GM23338 (cell line): ENCODE measurements around the gene SH2D1A. TPM values are rescaled to one million over a fixed set of nuclear protein-coding genes. Genes with fewer than 3 reads are reported as not detected.
A peak's percentile ranks its signal among the peaks of the same experiment; 100 is the strongest.

Source experiments
- ATAC-seq: fragments of 200-7000 bp; cut with Tn5 transposase; 3 replicates; pipeline ENCODE4 v1.9.1; 2020
- DNase-seq: peaks from one replicate; pipeline ENCODE4 v3.0.0-alpha.2; 2015; ENCODE audit warnings: low spot score
- H2AFZ ChIP-seq: fragments of 200-600 bp; sonication (generic); 2 replicates; pipeline ENCODE4 v1.8.0; 2016; ENCODE audit warnings: antibody characterized with exemption, mild to moderate bottlenecking, moderate library complexity
- H3F3A ChIP-seq: fragments of 200-600 bp; sonication (generic); replicated peaks from 2 replicates; pipeline ENCODE4 v1.8.0; 2017; ENCODE audit warnings: antibody characterized with exemption, mixed run types, low read depth
- H3K27ac ChIP-seq: fragments of 200-600 bp; sonication (generic); 2 replicates; pipeline ENCODE4 v1.6.1; 2016; ENCODE audit warnings: low read depth
- H3K27me3 ChIP-seq: fragments of 200-600 bp; sonication (generic); 2 replicates; pipeline ENCODE4 v1.8.0; 2016; ENCODE audit warnings: mild to moderate bottlenecking, mixed run types, moderate library complexity; ENCODE audit not compliant: insufficient read depth
- H3K36me3 ChIP-seq: fragments of 200-600 bp; sonication (generic); 2 replicates; pipeline ENCODE4 v1.8.0; 2016; ENCODE audit warnings: mild to moderate bottlenecking; ENCODE audit not compliant: insufficient read depth
- H3K4me1 ChIP-seq: fragments of 200-600 bp; sonication (generic); 2 replicates; pipeline ENCODE4 v1.8.0; 2016; ENCODE audit warnings: mild to moderate bottlenecking, moderate library complexity; ENCODE audit not compliant: insufficient read depth
- H3K4me2 ChIP-seq: fragments of 200-600 bp; sonication (generic); 2 replicates; pipeline ENCODE4 v1.7.1; 2017; ENCODE audit warnings: mixed run types
- H3K4me3 ChIP-seq: fragments of 200-600 bp; sonication (generic); 2 replicates; pipeline ENCODE4 v1.6.1; 2016; ENCODE audit warnings: mixed run types
- H3K79me2 ChIP-seq: fragments of 200-600 bp; sonication (generic); replicated peaks from 2 replicates; pipeline ENCODE4 v1.8.0; 2017; ENCODE audit warnings: mild to moderate bottlenecking; ENCODE audit not compliant: insufficient read depth
- H3K9me2 ChIP-seq: fragments of 200-600 bp; sonication (generic); 2 replicates; pipeline ENCODE4 v1.8.0; 2017; ENCODE audit not compliant: insufficient read depth
- H4K20me1 ChIP-seq: fragments of 200-600 bp; sonication (generic); replicated peaks from 2 replicates; pipeline ENCODE4 v1.8.0; 2017; ENCODE audit warnings: mild to moderate bottlenecking; ENCODE audit not compliant: insufficient read depth
- H3K27ac Mint-ChIP-seq: 2 replicates; pipeline ENCODE4 v1.8.0; 2020; ENCODE audit warnings: inconsistent platforms, mild to moderate bottlenecking, moderate library complexity, mixed read lengths
- H3K27me3 Mint-ChIP-seq: 3 replicates; pipeline ENCODE4 v1.8.0; 2022; ENCODE audit warnings: low read depth, mild to moderate bottlenecking, moderate library complexity, mixed read lengths, inconsistent platforms; ENCODE audit not compliant: insufficient read depth, poor library complexity
- H3K36me3 Mint-ChIP-seq: 3 replicates; pipeline ENCODE4 v1.8.0; 2021; ENCODE audit warnings: low read depth, mild to moderate bottlenecking, inconsistent platforms, moderate library complexity, mixed read lengths
- H3K4me1 Mint-ChIP-seq: 3 replicates; pipeline ENCODE4 v1.8.0; 2020; ENCODE audit warnings: mild to moderate bottlenecking, inconsistent platforms, mixed read lengths
- H3K4me3 Mint-ChIP-seq: 3 replicates; pipeline ENCODE4 v1.8.0; 2021; ENCODE audit warnings: moderate library complexity, mild to moderate bottlenecking, inconsistent platforms, mixed read lengths
- H3K9me3 Mint-ChIP-seq: 3 replicates; pipeline ENCODE4 v1.8.0; 2020; ENCODE audit warnings: moderate library complexity, mild to moderate bottlenecking, inconsistent platforms, mixed read lengths
- CTCF ChIP-seq, 2 experiments: fragments of 200-600 bp in 1 of 2; sonication (generic) in 1 of 2; conservative IDR thresholded peaks; 2 replicates each; pipeline versions ENCODE4 v1.5.1 to v1.6.1; 2016 to 2017; ENCODE audit warnings: antibody characterized with exemption in 2 of 2, low read depth in 2 of 2, mild to moderate bottlenecking in 2 of 2, moderate library complexity in 1 of 2
- ETS1 ChIP-seq: IDR thresholded peaks from 2 replicates; pipeline ENCODE4 v1.6.1; 2016; ENCODE audit warnings: antibody characterized with exemption
- JUNB ChIP-seq: IDR thresholded peaks from one replicate; pipeline ENCODE4 v1.6.1; 2016; ENCODE audit warnings: antibody characterized with exemption; ENCODE audit not compliant: unreplicated experiment
- NANOG ChIP-seq: IDR thresholded peaks from 2 replicates; pipeline ENCODE4 v1.6.1; 2016; ENCODE audit warnings: antibody characterized with exemption, borderline replicate concordance
- STAT1 ChIP-seq: IDR thresholded peaks from one replicate; pipeline ENCODE4 v1.6.1; 2016; ENCODE audit warnings: antibody characterized with exemption; ENCODE audit not compliant: unreplicated experiment
- ZNF462 ChIP-seq: fragments of 250-450 bp; sonication (Bioruptor Pico); IDR thresholded peaks from 2 replicates; pipeline ENCODE4 v1.5.0; 2020; ENCODE audit warnings: mild to moderate bottlenecking, moderate library complexity
- polyA plus RNA-seq: library from polyadenylated mRNA; unstranded; fragments of >200 nt; fragmentation: Nextera tagmentation; extraction: Ambion mirVana; gene quantifications from 2 replicates; pipeline ENCODE4 v1.2.1, GENCODE V29; 2016
- total RNA-seq: library from RNA; depleted of rRNA; stranded (reverse); fragments of >200 nt; shearing (Covaris generic); gene quantifications from 2 replicates; pipeline ENCODE4 v1.2.3, GENCODE V29; 2014

The SH2D1A gene
- total and polyA plus RNA-seq, 2 experiments from 2014 or later: not detected

DNA sequence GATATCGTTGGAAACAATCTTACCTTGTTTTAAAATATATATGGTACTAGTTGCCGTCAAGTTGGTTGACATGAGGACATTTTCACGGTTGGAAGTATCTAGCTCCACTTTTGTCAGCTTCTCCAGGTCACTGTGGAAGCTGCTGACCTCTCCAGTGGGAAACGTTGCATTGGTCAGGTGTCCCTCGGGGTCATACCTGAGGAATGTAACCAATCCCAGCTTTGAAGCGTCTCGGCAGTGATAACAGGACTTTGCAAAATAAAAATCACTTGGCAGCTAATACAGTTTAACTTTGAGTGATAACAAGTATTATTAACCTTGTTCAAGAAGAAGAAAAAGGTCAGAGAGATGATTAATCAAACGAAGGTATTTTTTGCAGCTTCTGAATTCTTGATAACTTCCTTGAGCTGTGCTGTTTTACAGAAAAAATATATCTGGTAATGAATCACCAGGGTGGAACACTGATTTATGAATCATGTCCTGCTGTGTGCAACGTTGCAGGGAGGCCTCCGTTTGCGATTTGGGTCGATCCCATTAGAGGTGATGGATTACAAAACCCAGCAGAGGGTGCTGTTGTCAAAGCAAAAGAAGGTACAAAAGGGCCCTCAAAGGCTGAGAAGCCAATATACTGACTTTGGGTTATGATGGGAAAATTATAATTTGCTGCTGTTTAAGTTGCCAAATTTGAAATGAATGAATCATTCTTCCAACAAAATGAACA lies 60.1 kb downstream of the SH2D1A start:
- H3K79me2 ChIP-seq: no peaks in the 10 kb centered on the region
- no peak overlapping the region for H3K27ac ChIP-seq
- H2AFZ ChIP-seq: no peak overlapping the region
- H3K9me2 ChIP-seq: no peaks in the 10 kb centered on the region
- H4K20me1 ChIP-seq: no peaks in the 10 kb centered on the region
- no peak overlapping the region for H3K4me2 ChIP-seq
- no peak overlapping the region for H3K4me3 Mint-ChIP-seq
- ATAC-seq (peak; percentile 61), DNase-seq (peak; percentile 65)
- H3K36me3 Mint-ChIP-seq: no peaks in the 10 kb centered on the region
- no peaks in the 10 kb centered on the region for H3F3A ChIP-seq
- H3K27ac Mint-ChIP-seq: no peak overlapping the region
- H3K36me3 ChIP-seq: no peaks in the 10 kb centered on the region
- H3K4me1 Mint-ChIP-seq: peaks cover 1% of the 10 kb centered on the region; the same call in 1 of the 3 replicates
- no peak overlapping the region for H3K4me3 ChIP-seq
- H3K9me3 Mint-ChIP-seq: no peaks in the 10 kb centered on the region
- H3K27me3 ChIP-seq: no peaks in the 10 kb centered on the region
- TF ChIP-seq STAT1 (no peak), CTCF (conservative IDR thresholded peaks at IDR 0.05; ENCODE audit: low read depth in 2 of 2) (peak; percentile 54 to 71), ZNF462 (CRISPR knock-in tag) (no peak), ETS1 (no peak), JUNB (no peak), NANOG (no peak)
- H3K27me3 Mint-ChIP-seq: no peaks in the 10 kb centered on the region
- no peaks in the 10 kb centered on the region for H3K4me1 ChIP-seq
